OCI-LY1 (cell line): ENCODE data around the gene OPHN1.

Experiments used
- H2AFZ ChIP-seq: fragments of 200-600 bp; sonication (generic), shearing (Covaris generic); 2 replicates; pipeline ENCODE4 v1.6.0; 2014; ENCODE audit warnings: antibody characterized with exemption, mild to moderate bottlenecking, low read length
- H3F3A ChIP-seq: fragments of 200-600 bp; sonication (generic), shearing (Covaris generic); 2 replicates; pipeline ENCODE4 v1.6.0; 2014; ENCODE audit warnings: mild to moderate bottlenecking, antibody characterized with exemption, low read length, moderate library complexity; ENCODE audit not compliant: insufficient read depth
- H3K27ac ChIP-seq: fragments of 200-600 bp; sonication (generic); 2 replicates; pipeline ENCODE4 v1.5.1; 2014; ENCODE audit warnings: low read length, mixed run types, mild to moderate bottlenecking, low read depth; ENCODE audit not compliant: poor library complexity, severe bottlenecking
- H3K27me3 ChIP-seq: fragments of 200-600 bp; sonication (generic); 2 replicates; pipeline ENCODE4 v1.6.0; 2014; ENCODE audit warnings: antibody characterized with exemption, mild to moderate bottlenecking, low read length, moderate library complexity; ENCODE audit not compliant: insufficient read depth
- H3K36me3 ChIP-seq: fragments of 200-600 bp; sonication (generic); 2 replicates; pipeline ENCODE4 v1.6.1; 2014; ENCODE audit warnings: mild to moderate bottlenecking, antibody characterized with exemption, low read length, moderate library complexity, mixed read lengths; ENCODE audit not compliant: insufficient read depth
- H3K4me1 ChIP-seq: fragments of 200-600 bp; sonication (generic); 2 replicates; pipeline ENCODE4 v1.5.1; 2014; ENCODE audit warnings: mild to moderate bottlenecking, low read length, moderate library complexity; ENCODE audit not compliant: insufficient read depth, severe bottlenecking
- H3K4me2 ChIP-seq: fragments of 200-600 bp; sonication (generic), shearing (Covaris generic); 2 replicates; pipeline ENCODE4 v1.6.1; 2014; ENCODE audit warnings: low read length
- H3K4me3 ChIP-seq: fragments of 200-600 bp; sonication (generic); 2 replicates; pipeline ENCODE4 v1.5.1; 2014; ENCODE audit warnings: low read length, low read depth, mild to moderate bottlenecking, mixed read lengths; ENCODE audit not compliant: poor library complexity, severe bottlenecking
- H3K79me2 ChIP-seq: fragments of 200-600 bp; shearing (Covaris generic); 2 replicates; pipeline ENCODE4 v1.6.1; 2016; ENCODE audit warnings: mixed run types, low read length, mixed read lengths; ENCODE audit not compliant: insufficient read depth
- H3K9ac ChIP-seq: fragments of 200-600 bp; sonication (generic), shearing (Covaris generic); 2 replicates; pipeline ENCODE4 v1.6.1; 2014; ENCODE audit warnings: mild to moderate bottlenecking, low read length, mixed read lengths
- H3K9me2 ChIP-seq: fragments of 200-600 bp; sonication (generic), shearing (Covaris generic); 2 replicates; pipeline ENCODE4 v1.6.1; 2014; ENCODE audit warnings: low read depth, mild to moderate bottlenecking, low read length, mixed read lengths
- H3K9me3 ChIP-seq: fragments of 200-600 bp; shearing (Covaris generic); 2 replicates; pipeline ENCODE4 v1.6.1; 2014; ENCODE audit warnings: low read length, mixed read lengths
- H4K20me1 ChIP-seq: fragments of 200-600 bp; sonication (generic), shearing (Covaris generic); 2 replicates; pipeline ENCODE4 v1.6.0; 2016; ENCODE audit warnings: mild to moderate bottlenecking, low read length; ENCODE audit not compliant: insufficient read depth
- CTCF ChIP-seq: fragments of 200-600 bp; sonication (generic), shearing (Covaris generic); IDR thresholded peaks from 2 replicates; pipeline ENCODE4 v1.5.1; 2017; ENCODE audit warnings: mild to moderate bottlenecking, antibody characterized with exemption, low read length, moderate library complexity, mixed read lengths
- EZH2 ChIP-seq: fragments of 200-600 bp; sonication (generic), shearing (Covaris generic); IDR thresholded peaks from 2 replicates; pipeline ENCODE4 v1.8.0; 2017; ENCODE audit warnings: borderline replicate concordance, mixed run types, mild to moderate bottlenecking, antibody characterized with exemption, low read length, moderate library complexity, mixed read lengths

The OPHN1 gene

DNA sequence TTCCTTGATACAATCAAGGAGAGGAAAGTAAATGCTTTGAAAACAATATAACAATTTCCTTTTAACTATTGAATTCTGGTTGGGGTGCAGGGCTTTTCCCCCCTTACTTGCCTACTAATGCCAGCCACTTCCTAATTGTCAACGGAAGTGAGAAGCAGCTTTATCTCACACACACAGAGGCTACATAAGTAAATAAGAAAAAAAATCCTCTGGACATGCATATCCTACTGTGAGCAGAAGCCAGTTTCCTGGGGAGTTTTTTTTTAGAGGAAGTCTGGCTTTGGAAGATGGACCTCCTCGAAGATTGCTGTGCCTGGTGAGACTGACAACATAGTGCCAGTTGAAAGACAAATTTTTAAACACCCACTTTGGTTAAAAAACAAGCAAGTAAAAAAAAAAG is 180.6 kb downstream of the OPHN1 start:
- no peaks in the 10 kb centered on the region for H3K27me3 ChIP-seq
- no peak overlapping the region for H3K4me3 ChIP-seq
- no peaks in the 10 kb centered on the region for H3K9me2 ChIP-seq
- H2AFZ ChIP-seq: no peak overlapping the region
- no peaks in the 10 kb centered on the region for H3K4me1 ChIP-seq
- H3K36me3 ChIP-seq: no peaks in the 10 kb centered on the region
- no peak overlapping the region for H3K4me2 ChIP-seq
- no peaks in the 10 kb centered on the region for H3K79me2 ChIP-seq
- no peak overlapping the region for H3K27ac ChIP-seq
- no peaks in the 10 kb centered on the region for H4K20me1 ChIP-seq
- no peaks in the 10 kb centered on the region for H3K9me3 ChIP-seq
- no peak overlapping the region for H3K9ac ChIP-seq
- no peak for TF ChIP-seq EZH2
- no peak for TF ChIP-seq CTCF
- H3F3A ChIP-seq: no peaks in the 10 kb centered on the region

DNA sequence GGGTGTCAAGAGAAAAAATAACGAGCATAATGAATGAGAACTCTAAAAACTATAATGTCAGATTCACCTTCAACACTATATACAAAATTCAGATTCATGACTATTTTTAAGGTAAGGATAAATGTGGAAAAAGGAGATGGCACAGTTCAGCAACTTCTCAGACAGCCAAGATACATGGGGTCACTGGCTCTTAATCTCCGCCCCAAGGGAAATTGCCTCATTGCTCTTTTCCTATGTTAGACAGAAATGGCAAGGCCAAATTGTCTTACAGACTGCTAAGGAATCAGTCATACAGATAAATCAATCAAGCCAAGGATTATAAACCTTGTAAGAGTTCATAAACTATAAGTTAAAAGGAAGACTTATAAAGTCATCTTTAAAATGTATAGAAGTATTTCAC is 183.4 kb downstream of the OPHN1 start:
- H3K9me2 ChIP-seq: no peaks in the 10 kb centered on the region
- no peaks in the 10 kb centered on the region for H3K9me3 ChIP-seq
- no peak overlapping the region for H3K4me2 ChIP-seq
- H2AFZ ChIP-seq: no peak overlapping the region
- no peak for TF ChIP-seq EZH2
- TF ChIP-seq CTCF: no peak
- H3K4me3 ChIP-seq: no peak overlapping the region
- H3K9ac ChIP-seq: no peak overlapping the region
- H3F3A ChIP-seq: no peaks in the 10 kb centered on the region
- no peak overlapping the region for H3K27ac ChIP-seq
- H4K20me1 ChIP-seq: no peaks in the 10 kb centered on the region
- H3K4me1 ChIP-seq: no peaks in the 10 kb centered on the region
- H3K79me2 ChIP-seq: no peaks in the 10 kb centered on the region
- H3K27me3 ChIP-seq: no peaks in the 10 kb centered on the region
- no peaks in the 10 kb centered on the region for H3K36me3 ChIP-seq

- H3K27me3 ChIP-seq: no peaks in the 10 kb centered on the region
- no peak overlapping the region for H3K4me2 ChIP-seq
- no peaks in the 10 kb centered on the region for H3K36me3 ChIP-seq
- H3K4me3 ChIP-seq: no peak overlapping the region
- no peaks in the 10 kb centered on the region for H3K4me1 ChIP-seq
- H2AFZ ChIP-seq: no peak overlapping the region
- H4K20me1 ChIP-seq: no peaks in the 10 kb centered on the region
- H3K79me2 ChIP-seq: no peaks in the 10 kb centered on the region
- H3K9ac ChIP-seq: no peak overlapping the region
- H3K9me2 ChIP-seq: no peaks in the 10 kb centered on the region
- no peaks in the 10 kb centered on the region for H3K9me3 ChIP-seq
- H3F3A ChIP-seq: no peaks in the 10 kb centered on the region
- no peak overlapping the region for H3K27ac ChIP-seq
- TF ChIP-seq EZH2 (no peak), CTCF (no peak)
These were observed 183.9 kb downstream of the OPHN1 start for GRCh38 chrX:68249401-68249831.
